Measurements from ENCODE around the gene PTGES3.

The PTGES3 gene

GRCh38 chr12:56716458-56716857 is 28.4 kb upstream of the PTGES3 start:
- H3K4me3 ChIP-seq (ENCODE audit: low read depth, low read length), result no peak overlapping the region
- H3K18ac ChIP-seq (ENCODE audit: low read length), result no peak overlapping the region
- H3K9ac ChIP-seq (ENCODE audit: low read length), result no peak overlapping the region

GRCh38 chr12:56715798-56716197 is 27.7 kb upstream of the PTGES3 start:
- Histone ChIP-seq H3K4me2 (ENCODE audit: low read length) (no peak overlapping the region), H2BK12ac (ENCODE audit: low read length) (no peak overlapping the region), H3K4me1 (ENCODE audit: control insufficient read depth in 1 of 2, insufficient read depth in 2 of 2, low read length in 2 of 2) (peaks cover 3 to 7% of the 10 kb centered on the region in 2 experiments), H3K4me3 (ENCODE audit: low read depth, low read length) (no peak overlapping the region), H3K36me3 (ENCODE audit: control insufficient read depth in 1 of 2, insufficient read depth in 2 of 2, low read length in 2 of 2) (peaks cover 42 to 73% of the 10 kb centered on the region in 2 experiments), H2AFZ (ENCODE audit: insufficient read depth, low read length, poor library complexity) (no peak overlapping the region), H4K8ac (ENCODE audit: low read depth, low read length) (no peak overlapping the region), H3K4ac (ENCODE audit: low read depth, low read length) (no peak overlapping the region), H3K27me3 (ENCODE audit: insufficient read depth, low read length) (no peaks in the 10 kb centered on the region), H3K27ac (ENCODE audit: low read depth, low read length) (no peak overlapping the region), H3K23ac (ENCODE audit: low read length) (no peak overlapping the region), H3K9ac (ENCODE audit: low read length) (no peak overlapping the region), H3K14ac (ENCODE audit: low read length) (no peak overlapping the region), H3K79me1 (ENCODE audit: low read length) (peaks cover under 1% of the 10 kb centered on the region), H2BK120ac (ENCODE audit: insufficient read depth, low read length, poor library complexity) (no peak overlapping the region), H4K12ac (ENCODE audit: low read depth, low read length) (no peak overlapping the region), H3K18ac (ENCODE audit: low read length) (no peak overlapping the region), H3K9me3 (ENCODE audit: insufficient read depth, low read depth, low read length) (no peaks in the 10 kb centered on the region), H4K91ac (ENCODE audit: low read depth, low read length) (no peak overlapping the region), H2BK5ac (ENCODE audit: low read depth, low read length, poor library complexity) (no peak overlapping the region), H3K79me2 (ENCODE audit: control insufficient read depth, insufficient read depth, low read length, poor library complexity) (peaks cover 7% of the 10 kb centered on the region), H2AK5ac (ENCODE audit: low read length) (no peak overlapping the region)
- no peak for DNase-seq
- WGBS (ENCODE audit: extremely low coverage, insufficient coverage, insufficient read length), result no CpG with 5 or more reads among the region's 8 CpGs

More at GRCh38 chr12:56716458-56716857, 28.4 kb upstream of the PTGES3 start:
- Histone ChIP-seq H3K4me1 (ENCODE audit: control insufficient read depth in 1 of 2, insufficient read depth in 2 of 2, low read length in 2 of 2) (peaks cover 8 to 13% of the 10 kb centered on the region in 2 experiments), H4K8ac (ENCODE audit: low read depth, low read length) (no peak overlapping the region), H3K79me1 (ENCODE audit: low read length) (peaks cover 5% of the 10 kb centered on the region), H2AK5ac (ENCODE audit: low read length) (no peak overlapping the region), H2BK12ac (ENCODE audit: low read length) (no peak overlapping the region), H2BK120ac (ENCODE audit: insufficient read depth, low read length, poor library complexity) (no peak overlapping the region), H3K27me3 (ENCODE audit: insufficient read depth, low read length) (no peaks in the 10 kb centered on the region), H4K91ac (ENCODE audit: low read depth, low read length) (no peak overlapping the region), H3K36me3 (ENCODE audit: control insufficient read depth in 1 of 2, insufficient read depth in 2 of 2, low read length in 2 of 2) (peaks cover 46 to 76% of the 10 kb centered on the region in 2 experiments), H2AFZ (ENCODE audit: insufficient read depth, low read length, poor library complexity) (no peak overlapping the region), H3K79me2 (ENCODE audit: control insufficient read depth, insufficient read depth, low read length, poor library complexity) (peaks cover 12% of the 10 kb centered on the region), H3K23ac (ENCODE audit: low read length) (no peak overlapping the region), H3K9me3 (ENCODE audit: insufficient read depth, low read depth, low read length) (no peaks in the 10 kb centered on the region), H2BK5ac (ENCODE audit: low read depth, low read length, poor library complexity) (no peak overlapping the region), H4K12ac (ENCODE audit: low read depth, low read length) (no peak overlapping the region), H3K27ac (ENCODE audit: low read depth, low read length) (no peak overlapping the region), H3K4me2 (ENCODE audit: low read length) (no peak overlapping the region), H3K14ac (ENCODE audit: low read length) (no peak overlapping the region), H3K4ac (ENCODE audit: low read depth, low read length) (peak overlapping the region; percentile 57)
- DNase-seq, result no peak
- WGBS (ENCODE audit: extremely low coverage, insufficient coverage, insufficient read length), result no CpG with 5 or more reads among the region's 1 CpG

- Histone ChIP-seq H4K12ac (ENCODE audit: low read depth, low read length) (no peak overlapping the region), H3K36me3 (ENCODE audit: control insufficient read depth in 1 of 2, insufficient read depth in 2 of 2, low read length in 2 of 2) (peaks cover 38 to 61% of the 10 kb centered on the region in 2 experiments), H2AFZ (ENCODE audit: insufficient read depth, low read length, poor library complexity) (no peak overlapping the region), H2BK12ac (ENCODE audit: low read length) (no peak overlapping the region), H3K79me2 (ENCODE audit: control insufficient read depth, insufficient read depth, low read length, poor library complexity) (peaks cover 3% of the 10 kb centered on the region), H2BK5ac (ENCODE audit: low read depth, low read length, poor library complexity) (no peak overlapping the region), H3K18ac (ENCODE audit: low read length) (no peak overlapping the region), H4K8ac (ENCODE audit: low read depth, low read length) (no peak overlapping the region), H2BK120ac (ENCODE audit: insufficient read depth, low read length, poor library complexity) (no peak overlapping the region), H3K23ac (ENCODE audit: low read length) (no peak overlapping the region), H3K4me1 (ENCODE audit: control insufficient read depth in 1 of 2, insufficient read depth in 2 of 2, low read length in 2 of 2) (peaks cover 0 to 3% of the 10 kb centered on the region in 2 experiments), H3K4me3 (ENCODE audit: low read depth, low read length) (no peak overlapping the region), H3K14ac (ENCODE audit: low read length) (no peak overlapping the region), H3K27ac (ENCODE audit: low read depth, low read length) (no peak overlapping the region), H3K4ac (ENCODE audit: low read depth, low read length) (no peak overlapping the region), H2AK5ac (ENCODE audit: low read length) (no peak overlapping the region), H3K4me2 (ENCODE audit: low read length) (no peak overlapping the region), H3K27me3 (ENCODE audit: insufficient read depth, low read length) (no peaks in the 10 kb centered on the region), H4K91ac (ENCODE audit: low read depth, low read length) (no peak overlapping the region), H3K9ac (ENCODE audit: low read length) (no peak overlapping the region), H3K79me1 (ENCODE audit: low read length) (no peaks in the 10 kb centered on the region), H3K9me3 (ENCODE audit: insufficient read depth, low read depth, low read length) (no peaks in the 10 kb centered on the region)
- no CpG with 5 or more reads among the region's 2 CpGs for WGBS (ENCODE audit: extremely low coverage, insufficient coverage, insufficient read length)
- peak in 1 of 2 donors; percentile 8 for DNase-seq
Observed at GRCh38 chr12:56714431-56714929, 26.4 kb upstream of the PTGES3 start.

GRCh38 chr12:56713345-56713744 is 25.3 kb upstream of the PTGES3 start:
- H4K12ac ChIP-seq (ENCODE audit: low read depth, low read length), result no peak overlapping the region
- no peak for DNase-seq
- H3K4me2 ChIP-seq (ENCODE audit: low read length), result no peak overlapping the region
- H3K9ac ChIP-seq (ENCODE audit: low read length), result no peak overlapping the region
- no peak overlapping the region for H3K14ac ChIP-seq (ENCODE audit: low read length)
- H4K8ac ChIP-seq (ENCODE audit: low read depth, low read length), result no peak overlapping the region
- WGBS (ENCODE audit: extremely low coverage, insufficient coverage, insufficient read length), result no CpG with 5 or more reads among the region's 3 CpGs
- H3K27ac ChIP-seq (ENCODE audit: low read depth, low read length), result no peak overlapping the region
- peaks cover 0 to 3% of the 10 kb centered on the region in 2 experiments for H3K4me1 ChIP-seq (ENCODE audit: control insufficient read depth in 1 of 2, insufficient read depth in 2 of 2, low read length in 2 of 2)
- H3K4ac ChIP-seq (ENCODE audit: low read depth, low read length), result no peak overlapping the region
- H2BK120ac ChIP-seq (ENCODE audit: insufficient read depth, low read length, poor library complexity), result no peak overlapping the region
- H3K36me3 ChIP-seq (ENCODE audit: control insufficient read depth in 1 of 2, insufficient read depth in 2 of 2, low read length in 2 of 2), result peaks cover 30 to 51% of the 10 kb centered on the region in 2 experiments
- H3K4me3 ChIP-seq (ENCODE audit: low read depth, low read length), result no peak overlapping the region
- no peaks in the 10 kb centered on the region for H3K27me3 ChIP-seq (ENCODE audit: insufficient read depth, low read length)
- no peak overlapping the region for H2AK5ac ChIP-seq (ENCODE audit: low read length)
- no peak overlapping the region for H3K18ac ChIP-seq (ENCODE audit: low read length)
- H3K23ac ChIP-seq (ENCODE audit: low read length), result no peak overlapping the region
- no peaks in the 10 kb centered on the region for H3K9me3 ChIP-seq (ENCODE audit: insufficient read depth, low read depth, low read length)
- no peak overlapping the region for H2BK12ac ChIP-seq (ENCODE audit: low read length)
- H2BK5ac ChIP-seq (ENCODE audit: low read depth, low read length, poor library complexity), result no peak overlapping the region
- H3K79me2 ChIP-seq (ENCODE audit: control insufficient read depth, insufficient read depth, low read length, poor library complexity), result peaks cover 3% of the 10 kb centered on the region
- H2AFZ ChIP-seq (ENCODE audit: insufficient read depth, low read length, poor library complexity), result no peak overlapping the region
- H4K91ac ChIP-seq (ENCODE audit: low read depth, low read length), result no peak overlapping the region
- no peaks in the 10 kb centered on the region for H3K79me1 ChIP-seq (ENCODE audit: low read length)
